ENCODE data around the gene KIF14.
"Not testable (repeated sequence)": the region's sequence is repeated elsewhere in the genome, so short reads cannot be mapped to it uniquely, and the experiment has no call there.

Gene KIF14

GRCh38 chr1:200636681-200637080, 16.1 kb upstream of the KIF14 start:
- in situ Hi-C loops (cut with MboI; ENCODE audit: low sequenced_read_pairs): no loop called here

GRCh38 chr1:200634261-200635122, 13.9 kb upstream of the KIF14 start:
- in situ Hi-C loops (cut with MboI; ENCODE audit: low sequenced_read_pairs): no loop called here

- in situ Hi-C loops (cut with MboI; ENCODE audit: low sequenced_read_pairs): no loop called here
Measured at GRCh38 chr1:200631375-200631774, 10.8 kb upstream of the KIF14 start.

- in situ Hi-C loops (cut with MboI; ENCODE audit: low sequenced_read_pairs): not testable (repeated sequence)
Measured at GRCh38 chr1:200630515-200630899, 10.0 kb upstream of the KIF14 start.

- in situ Hi-C loops (cut with MboI; ENCODE audit: low sequenced_read_pairs): no loop called here
Measured at GRCh38 chr1:200629876-200630514, 9.4 kb upstream of the KIF14 start.

- in situ Hi-C loops (cut with MboI; ENCODE audit: low sequenced_read_pairs): no loop called here
Measured at GRCh38 chr1:200628223-200628881, 7.8 kb upstream of the KIF14 start.

- in situ Hi-C loops (cut with MboI; ENCODE audit: low sequenced_read_pairs): no loop called here
Measured at GRCh38 chr1:200627575-200628222, 7.1 kb upstream of the KIF14 start.

- in situ Hi-C loops (cut with MboI; ENCODE audit: low sequenced_read_pairs): no loop called here
Measured at GRCh38 chr1:200626853-200627534, 6.4 kb upstream of the KIF14 start.

- in situ Hi-C loops (cut with MboI; ENCODE audit: low sequenced_read_pairs): no loop called here
Measured at GRCh38 chr1:200625381-200625824, 4.9 kb upstream of the KIF14 start.

- in situ Hi-C loops (cut with MboI; ENCODE audit: low sequenced_read_pairs): no loop called here
Measured at GRCh38 chr1:200624679-200625335, 4.3 kb upstream of the KIF14 start.

- in situ Hi-C loops (cut with MboI; ENCODE audit: low sequenced_read_pairs): no loop called here
Measured at GRCh38 chr1:200619894-200620272, 668 bp downstream of the KIF14 start.

GRCh38 chr1:200610846-200611245, 9.7 kb downstream of the KIF14 start:
- in situ Hi-C loops (cut with MboI; ENCODE audit: low sequenced_read_pairs): no loop called here

- in situ Hi-C loops (cut with MboI; ENCODE audit: low sequenced_read_pairs): no loop called here
Measured at GRCh38 chr1:200602632-200603031, 17.9 kb downstream of the KIF14 start.

- in situ Hi-C loops (cut with MboI; ENCODE audit: low sequenced_read_pairs): no loop called here
Measured at GRCh38 chr1:200590001-200590400, 30.6 kb downstream of the KIF14 start.

- in situ Hi-C loops (cut with MboI; ENCODE audit: low sequenced_read_pairs): no loop called here
Measured at GRCh38 chr1:200588698-200589097, 31.9 kb downstream of the KIF14 start.

- in situ Hi-C loops (cut with MboI; ENCODE audit: low sequenced_read_pairs): no loop called here
Measured at GRCh38 chr1:200564319-200564718, 56.2 kb downstream of the KIF14 start.

GRCh38 chr1:200561856-200562214, 58.7 kb downstream of the KIF14 start:
- in situ Hi-C loops (cut with MboI; ENCODE audit: low sequenced_read_pairs): no loop called here

GRCh38 chr1:200558866-200559459, 61.6 kb downstream of the KIF14 start:
- in situ Hi-C loops (cut with MboI; ENCODE audit: low sequenced_read_pairs): no loop called here

GRCh38 chr1:200556002-200556401, 64.5 kb downstream of the KIF14 start:
- in situ Hi-C loops (cut with MboI; ENCODE audit: low sequenced_read_pairs): no loop called here

GRCh38 chr1:200552737-200553136, 67.8 kb downstream of the KIF14 start:
- in situ Hi-C loops (cut with MboI; ENCODE audit: low sequenced_read_pairs): not testable (repeated sequence)

All from hTERT RPE-1 (cell line).